Stimulated activated naive CD8-positive, alpha-beta T cell treated with anti-CD3 and anti-CD28 coated beads, Interleukin-15, amount 100 ng/mL, for 72 hours (primary cell): ENCODE results near the gene SLC6A3.

Experiments
- ATAC-seq: fragments of 150-1000 bp; cut with Tn5 transposase; 2 replicates; pipeline ENCODE4 v1.10.0; 2021; ENCODE audit warnings: mild to moderate bottlenecking, moderate library complexity
- DNase-seq, 2 donors: peaks; one replicate each; pipeline ENCODE4 v3.0.0; 2021 to 2022
- H3K27ac Mint-ChIP-seq, 2 donors: one replicate each; pipeline ENCODE4 v1.8.0; 2022; ENCODE audit warnings: mild to moderate bottlenecking in 2 of 2, mixed read lengths in 2 of 2, moderate library complexity in 2 of 2
- H3K27me3 Mint-ChIP-seq: one replicate; pipeline ENCODE4 v1.8.0; 2022; ENCODE audit warnings: mixed read lengths
- H3K4me1 Mint-ChIP-seq: one replicate; pipeline ENCODE4 v1.8.0; 2022; ENCODE audit warnings: mild to moderate bottlenecking, mixed read lengths
- H3K4me3 Mint-ChIP-seq, 2 donors: one replicate each; pipeline ENCODE4 v1.8.0; 2022; ENCODE audit warnings: mild to moderate bottlenecking in 2 of 2, mixed read lengths in 2 of 2, moderate library complexity in 1 of 2
- H3K9me3 Mint-ChIP-seq, 2 donors: one replicate each; pipeline ENCODE4 v1.8.0; 2022; ENCODE audit warnings: mixed read lengths in 2 of 2

SLC6A3 gene

GRCh38 chr5:1347571-1347970, 97.7 kb downstream of the SLC6A3 start:
- Mint-ChIP-seq H3K4me1 (peaks cover 26% of the 10 kb centered on the region), H3K9me3 (no peaks in the 10 kb centered on the region), H3K27ac (no peak overlapping the region), H3K4me3 (peak overlapping the region in 1 of 2 donors; percentile 14), H3K27me3 (peaks cover 9% of the 10 kb centered on the region)
- ATAC-seq (no peak), DNase-seq (no peak)

DNA sequence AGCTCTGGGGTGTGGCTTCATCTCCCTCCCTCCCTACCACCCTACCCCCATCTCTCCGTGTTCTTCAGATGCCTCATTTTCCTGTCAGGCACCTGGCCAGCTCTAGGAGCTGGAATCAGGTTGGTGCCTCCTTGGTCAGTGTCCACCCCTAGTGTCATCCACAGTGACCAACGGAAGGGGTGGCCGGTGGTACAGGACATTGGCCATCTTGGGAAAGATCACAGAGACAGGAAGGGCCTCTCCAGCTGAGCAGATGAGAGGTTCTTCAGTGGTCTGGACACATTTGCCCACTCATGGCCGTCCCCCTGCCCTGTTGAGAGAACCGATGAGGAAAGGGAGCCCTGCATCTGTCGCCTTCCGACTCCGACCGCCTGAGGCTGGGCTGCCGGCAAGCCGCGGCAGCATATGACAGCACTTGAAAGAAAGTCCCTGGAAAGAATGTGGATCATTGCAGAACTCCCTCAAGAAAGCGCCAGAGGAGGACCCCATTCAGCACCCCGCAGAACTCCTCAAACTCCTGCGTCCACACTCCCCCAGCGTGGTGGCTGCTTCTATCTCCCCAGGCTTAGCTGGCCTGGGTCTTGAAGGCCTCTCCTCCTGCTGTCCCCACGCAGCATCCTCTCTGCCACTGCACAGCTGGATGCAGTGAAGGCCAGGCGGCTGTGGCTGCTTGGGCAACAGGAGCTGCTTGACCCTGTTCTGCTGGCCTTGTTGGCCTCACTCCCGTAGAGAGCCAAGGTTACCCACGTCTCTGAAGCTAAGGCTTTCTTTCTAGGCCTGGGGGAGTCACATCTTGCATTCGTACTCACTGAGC, 98.4 kb downstream of the SLC6A3 start:
- H3K27me3 Mint-ChIP-seq = peaks cover 2% of the 10 kb centered on the region
- H3K27ac Mint-ChIP-seq = no peak overlapping the region
- ATAC-seq (no peak), DNase-seq (no peak)
- H3K4me1 Mint-ChIP-seq = peaks cover 34% of the 10 kb centered on the region
- peak overlapping the region; percentile 14 to 48 for H3K4me3 Mint-ChIP-seq
- H3K9me3 Mint-ChIP-seq = no peaks in the 10 kb centered on the region

DNA sequence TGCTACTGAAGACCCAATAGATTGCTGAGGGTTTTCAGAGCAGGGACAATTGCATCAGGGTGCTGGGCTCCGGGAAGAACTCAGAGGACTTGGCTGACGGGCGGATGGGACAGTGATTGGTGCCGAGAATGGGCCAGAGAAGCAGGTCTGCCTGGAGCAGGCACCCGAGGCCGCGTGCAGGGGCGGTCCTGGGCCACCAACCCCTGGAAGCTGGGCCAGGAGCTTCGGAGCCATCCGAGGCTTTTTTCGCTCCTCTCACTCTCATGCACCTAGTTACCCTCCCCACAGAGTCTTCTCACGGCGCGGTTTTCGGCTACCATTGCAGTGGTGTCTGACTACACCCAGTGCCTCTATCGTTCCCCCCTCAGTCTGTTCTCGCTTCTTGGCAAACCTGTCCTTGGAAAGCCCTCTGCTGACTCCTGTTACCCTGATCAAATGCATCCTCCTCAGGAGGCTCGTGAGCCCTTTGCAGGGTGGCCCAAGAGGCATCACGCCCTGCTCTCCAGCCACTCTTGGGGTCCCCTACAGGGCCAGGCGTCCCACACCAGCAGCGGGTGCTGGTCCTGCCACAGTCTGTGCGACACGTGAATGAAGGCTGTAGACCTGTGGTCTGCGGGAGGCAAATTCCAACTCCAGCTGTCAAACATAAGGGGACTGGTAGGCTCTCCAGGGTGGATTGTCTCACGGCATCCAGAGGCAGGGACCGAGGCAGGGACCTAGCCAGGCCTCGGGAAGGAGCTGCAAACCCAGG, 99.2 kb downstream of the SLC6A3 start:
- H3K27ac Mint-ChIP-seq = peak overlapping the region; percentile 55 to 78
- H3K4me1 Mint-ChIP-seq = peaks cover 41% of the 10 kb centered on the region
- no peaks in the 10 kb centered on the region for H3K9me3 Mint-ChIP-seq
- no peaks in the 10 kb centered on the region for H3K27me3 Mint-ChIP-seq
- DNase-seq (no peak), ATAC-seq (no peak)
- H3K4me3 Mint-ChIP-seq = peak overlapping the region; percentile 76 to 80

GRCh38 chr5:1344975-1345838, 100.0 kb downstream of the SLC6A3 start, which contains the start of gene CLPTM1L:
CLPTM1L (minus strand) TSS chr5:1345099; CDS start chr5:1344841, 258 bp downstream.
- Mint-ChIP-seq H3K4me1 (peaks cover 42% of the 10 kb centered on the region), H3K4me3 (peak within 1 kb of the TSS; percentile 89 to 92), H3K27me3 (no peaks in the 10 kb centered on the region), H3K9me3 (no peaks in the 10 kb centered on the region), H3K27ac (peak within 1 kb of the TSS; percentile 71 to 87)
- peak; percentile 87 to 88 for DNase-seq
- ATAC-seq = peak; percentile 97

DNA sequence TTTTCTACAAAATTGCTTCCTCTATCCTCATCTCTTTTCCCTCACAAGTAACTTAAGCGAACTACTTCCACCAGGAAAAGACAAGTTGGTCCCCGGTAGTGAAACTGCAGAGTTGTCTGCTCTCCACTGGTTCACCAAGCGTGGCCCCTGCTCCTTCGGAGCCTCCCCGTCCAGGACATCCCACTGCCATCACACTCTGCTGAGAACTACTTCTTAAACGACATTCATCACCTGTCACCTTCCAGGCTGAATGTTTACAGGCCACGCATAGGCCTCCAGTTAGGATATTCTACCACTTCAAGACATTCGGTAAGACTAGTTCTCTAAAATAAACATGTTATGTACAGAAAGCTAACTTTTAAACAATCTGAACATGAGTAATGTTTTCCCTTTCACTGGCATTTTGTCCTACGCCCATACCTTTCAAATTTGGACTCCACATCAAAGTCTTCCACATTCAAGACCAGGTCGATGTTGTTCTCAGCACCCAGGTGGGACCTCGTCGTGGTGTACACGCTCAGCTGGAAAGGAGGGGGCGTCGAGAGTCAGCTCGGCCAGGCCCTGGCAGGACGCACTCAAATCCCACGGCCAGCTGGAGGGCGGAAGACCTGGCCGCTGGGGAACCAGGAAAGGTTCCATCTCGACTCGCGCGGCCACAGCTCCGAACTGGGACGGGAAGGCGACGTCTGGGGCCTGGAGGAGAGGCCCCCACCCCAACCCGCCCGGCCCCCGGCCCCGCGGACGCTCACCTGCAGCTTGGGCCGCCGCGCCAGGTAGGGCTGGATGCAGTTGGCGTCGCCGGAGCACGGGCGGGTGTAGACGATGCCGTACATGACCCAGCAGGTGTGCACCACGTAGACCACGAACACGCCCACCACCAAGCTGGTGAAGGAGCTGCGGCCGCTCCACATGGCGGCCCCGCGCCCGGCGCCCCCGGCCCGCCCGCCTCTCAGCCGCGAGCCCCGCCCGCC, 101.0 kb downstream of the SLC6A3 start:
- Mint-ChIP-seq H3K4me3 (peak overlapping the region; percentile 89 to 92), H3K27ac (peak overlapping the region; percentile 71 to 87), H3K27me3 (no peaks in the 10 kb centered on the region), H3K4me1 (peaks cover 42% of the 10 kb centered on the region), H3K9me3 (no peaks in the 10 kb centered on the region)
- peak; percentile 43 for ATAC-seq
- no peak for DNase-seq

DNA sequence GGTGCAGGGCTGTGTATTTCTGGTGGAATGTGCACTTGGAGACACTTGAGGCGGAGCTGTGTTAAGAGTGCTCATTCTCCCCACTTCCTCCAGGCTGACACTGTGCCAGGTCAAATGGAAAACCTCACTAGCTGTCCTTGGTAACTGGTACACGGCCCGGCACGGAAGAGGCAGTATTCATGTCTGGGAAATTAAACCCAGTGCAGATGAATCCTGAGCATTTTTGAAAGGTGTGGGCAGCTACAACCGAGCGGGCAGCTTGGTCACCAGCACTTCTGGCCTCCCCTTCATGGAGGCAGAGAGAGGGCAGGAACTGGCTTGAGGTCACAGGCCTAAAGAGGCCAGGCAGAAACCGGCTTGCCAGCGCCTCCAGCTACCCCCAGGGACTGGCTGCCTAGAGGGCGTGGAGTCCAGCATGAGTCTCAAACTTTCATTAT, 101.9 kb downstream of the SLC6A3 start:
- peak overlapping the region in 1 of 2 donors; percentile 74 for H3K27ac Mint-ChIP-seq
- DNase-seq (no peak), ATAC-seq (no peak)

More for the DNA sequence above, 101.9 kb downstream of the SLC6A3 start:
- Mint-ChIP-seq H3K4me3 (peak overlapping the region; percentile 58 to 92), H3K27me3 (no peaks in the 10 kb centered on the region), H3K4me1 (peaks cover 42% of the 10 kb centered on the region), H3K9me3 (no peaks in the 10 kb centered on the region)
